NCI-H2081 treated with DMSO at 0.1 percent for 48 hours (cell line): ENCODE data around the gene HPX.
"Not testable (repeated sequence)": the region's sequence is repeated elsewhere in the genome, so short reads cannot be mapped to it uniquely, and the experiment has no call there.

Source experiments
- DNase-seq: peaks from one replicate; lab custom pipeline; 2025; lab: John Stamatoyannopoulos, UW

HPX gene

GRCh38 chr11:6415797-6416196, 25.0 kb downstream of the HPX start:
- DNase-seq = no peak

GRCh38 chr11:6414874-6415328, 25.9 kb downstream of the HPX start:
- no peak for DNase-seq

- no peak for DNase-seq
Observed at GRCh38 chr11:6413791-6414201, 27.0 kb downstream of the HPX start.

- no peak for DNase-seq
Observed at GRCh38 chr11:6411594-6412031, 29.2 kb downstream of the HPX start.

GRCh38 chr11:6410695-6411430, 29.9 kb downstream of the HPX start:
- DNase-seq = no peak

- DNase-seq = no peak
Observed at GRCh38 chr11:6406370-6406769, 34.4 kb downstream of the HPX start.

- no peak for DNase-seq
Observed at GRCh38 chr11:6405846-6406245, 34.9 kb downstream of the HPX start.

GRCh38 chr11:6405052-6405667, 35.6 kb downstream of the HPX start:
- DNase-seq = no peak

GRCh38 chr11:6404342-6405051, 36.3 kb downstream of the HPX start:
- DNase-seq = no peak

- no peak for DNase-seq
Observed at GRCh38 chr11:6403539-6403938, 37.2 kb downstream of the HPX start.

GRCh38 chr11:6402561-6402981, 38.2 kb downstream of the HPX start:
- no peak for DNase-seq

GRCh38 chr11:6402061-6402470, 38.7 kb downstream of the HPX start:
- DNase-seq = no peak

- DNase-seq = no peak
Observed at GRCh38 chr11:6401464-6401863, 39.3 kb downstream of the HPX start.

- no peak for DNase-seq
Observed at GRCh38 chr11:6400431-6401345, 40.1 kb downstream of the HPX start.

- DNase-seq = no peak
Observed at GRCh38 chr11:6397636-6398035, 43.2 kb downstream of the HPX start.

- DNase-seq = no peak
Observed at GRCh38 chr11:6397156-6397555, 43.6 kb downstream of the HPX start.

- DNase-seq = no peak
Observed at GRCh38 chr11:6395470-6396060, 45.2 kb downstream of the HPX start.

GRCh38 chr11:6393989-6394670, 46.7 kb downstream of the HPX start:
- DNase-seq = no peak

- not testable (repeated sequence) for DNase-seq
Observed at GRCh38 chr11:6392251-6392650, 48.5 kb downstream of the HPX start.

- no peak for DNase-seq
Observed at GRCh38 chr11:6391537-6392134, 49.2 kb downstream of the HPX start.
